Thoracic aorta (tissue), 2 donors: ENCODE results near the gene EYA3. TPM values are rescaled to one million over a fixed set of nuclear protein-coding genes. Genes with fewer than 3 reads are reported as not detected.

Experiments
- ATAC-seq: fragments of 150-250 bp; one replicate; pipeline ENCODE4 v1.8.0; 2017; ENCODE audit warnings: low read depth; ENCODE audit not compliant: insufficient number of reproducible peaks, low FRiP score
- DNase-seq: peaks from one replicate; pipeline ENCODE4 v3.0.0-alpha.2; 2020; ENCODE audit warnings: low spot score
- H3K27ac ChIP-seq, 2 donors: fragments of 200-600 bp; sonication (generic); 1 replicate in 1 of 2; 2 replicates in 1 of 2; pipeline ENCODE4 v1.5.1; 2016; ENCODE audit warnings: mild to moderate bottlenecking in 2 of 2, moderate library complexity in 2 of 2
- H3K27me3 ChIP-seq: fragments of 200-600 bp; sonication (generic); replicated peaks from 2 replicates; pipeline ENCODE4 v1.6.0; 2016; ENCODE audit warnings: mild to moderate bottlenecking; ENCODE audit not compliant: insufficient read depth
- H3K36me3 ChIP-seq: fragments of 200-600 bp; sonication (generic); one replicate; pipeline ENCODE4 v1.5.1; 2016
- H3K4me1 ChIP-seq, 2 donors: fragments of 200-600 bp; sonication (generic); 1 replicate in 1 of 2; 2 replicates in 1 of 2; pipeline versions ENCODE4 v1.5.1 to v1.6.0; 2016; ENCODE audit warnings: low read depth in 2 of 2, mild to moderate bottlenecking in 1 of 2; ENCODE audit not compliant: control insufficient read depth in 1 of 2
- H3K4me3 ChIP-seq: fragments of 200-600 bp; sonication (generic); 2 replicates; pipeline ENCODE4 v1.5.1; 2016; ENCODE audit warnings: mild to moderate bottlenecking
- H3K9me3 ChIP-seq: fragments of 200-600 bp; sonication (generic); 2 replicates; pipeline ENCODE4 v1.5.1; 2016
- total RNA-seq, 2 donors: library from RNA; depleted of rRNA; stranded (reverse); fragments of >200 nt; gene quantifications; one replicate each; pipeline versions ENCODE4 v1.1.0 to v1.2.3, GENCODE V29; 2016
- TF ChIP-seq, protein P1 (sequence below): fragments of 200-600 bp; sonication (generic); IDR thresholded peaks from one replicate; pipeline ENCODE4 v1.5.1; 2019; ENCODE audit warnings: antibody characterized with exemption

EYA3 gene
- total RNA-seq, 2 donors from 2014 or later: 11.0 to 18.7 TPM

DNA sequence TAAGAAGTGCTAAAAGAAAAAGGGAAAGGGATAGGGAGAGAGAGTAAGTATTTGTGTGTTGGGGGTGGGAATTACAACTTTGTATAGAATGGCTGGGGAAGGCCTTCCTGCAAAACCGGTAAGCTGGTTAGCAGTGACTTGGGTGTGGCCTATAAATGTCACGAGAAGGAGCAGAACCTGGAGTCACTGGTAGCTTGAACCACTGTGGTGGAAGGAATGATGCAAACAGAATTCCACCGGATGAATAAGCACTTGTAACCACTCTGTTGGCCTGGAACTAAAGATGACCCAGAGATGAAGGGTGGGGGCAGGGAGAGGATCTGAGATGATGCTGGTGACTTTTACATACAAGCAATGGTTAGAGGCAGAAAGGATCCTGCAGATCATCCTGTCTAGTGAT, 119.7 kb downstream of the EYA3 start:
- peaks cover 0 to 12% of the 10 kb centered on the region in 2 donors for H3K4me1 ChIP-seq
- ATAC-seq (no peak), DNase-seq (no peak)
- no peaks in the 10 kb centered on the region for H3K9me3 ChIP-seq
- H3K36me3 ChIP-seq: peaks cover 24% of the 10 kb centered on the region
- TF ChIP-seq, protein P1, sequence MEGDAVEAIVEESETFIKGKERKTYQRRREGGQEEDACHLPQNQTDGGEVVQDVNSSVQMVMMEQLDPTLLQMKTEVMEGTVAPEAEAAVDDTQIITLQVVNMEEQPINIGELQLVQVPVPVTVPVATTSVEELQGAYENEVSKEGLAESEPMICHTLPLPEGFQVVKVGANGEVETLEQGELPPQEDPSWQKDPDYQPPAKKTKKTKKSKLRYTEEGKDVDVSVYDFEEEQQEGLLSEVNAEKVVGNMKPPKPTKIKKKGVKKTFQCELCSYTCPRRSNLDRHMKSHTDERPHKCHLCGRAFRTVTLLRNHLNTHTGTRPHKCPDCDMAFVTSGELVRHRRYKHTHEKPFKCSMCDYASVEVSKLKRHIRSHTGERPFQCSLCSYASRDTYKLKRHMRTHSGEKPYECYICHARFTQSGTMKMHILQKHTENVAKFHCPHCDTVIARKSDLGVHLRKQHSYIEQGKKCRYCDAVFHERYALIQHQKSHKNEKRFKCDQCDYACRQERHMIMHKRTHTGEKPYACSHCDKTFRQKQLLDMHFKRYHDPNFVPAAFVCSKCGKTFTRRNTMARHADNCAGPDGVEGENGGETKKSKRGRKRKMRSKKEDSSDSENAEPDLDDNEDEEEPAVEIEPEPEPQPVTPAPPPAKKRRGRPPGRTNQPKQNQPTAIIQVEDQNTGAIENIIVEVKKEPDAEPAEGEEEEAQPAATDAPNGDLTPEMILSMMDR: no peak
- H3K4me3 ChIP-seq: no peak overlapping the region
- no peaks in the 10 kb centered on the region for H3K27me3 ChIP-seq
- H3K27ac ChIP-seq: no peak overlapping the region

DNA sequence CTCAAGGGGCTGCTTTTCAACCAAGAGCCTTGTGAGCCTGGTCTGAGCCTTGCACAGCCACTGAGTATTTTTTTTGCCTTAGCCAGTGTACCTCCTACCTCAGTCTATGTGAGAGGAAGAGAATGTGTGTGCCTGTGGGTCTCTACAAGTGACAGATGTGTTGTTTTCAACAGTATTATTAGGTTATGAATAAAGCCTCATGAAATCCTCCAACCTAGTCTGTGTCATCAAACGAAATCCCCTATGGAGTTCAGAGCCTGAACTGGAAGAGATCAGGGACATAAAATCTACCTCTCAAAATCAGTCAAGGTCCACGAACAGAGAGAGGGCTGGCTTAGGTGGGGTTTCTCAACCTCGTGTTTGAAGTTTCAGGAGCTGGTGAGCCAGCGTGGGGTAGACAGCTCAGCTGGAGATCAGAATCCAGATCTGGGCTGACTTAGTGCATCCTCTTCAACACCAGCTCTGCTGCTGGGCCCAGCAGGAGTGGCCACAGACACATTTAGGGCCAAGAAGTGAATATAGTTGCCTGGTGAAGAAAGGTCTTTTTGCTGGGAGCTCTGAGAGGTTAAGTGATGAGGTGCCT, 120.4 kb downstream of the EYA3 start:
- H3K27ac ChIP-seq: no peak overlapping the region
- DNase-seq: no peak
- peaks cover 0 to 12% of the 10 kb centered on the region in 2 donors for H3K4me1 ChIP-seq
- H3K4me3 ChIP-seq: no peak overlapping the region
- no peaks in the 10 kb centered on the region for H3K9me3 ChIP-seq
- ATAC-seq: no peak
- H3K36me3 ChIP-seq: peaks cover 24% of the 10 kb centered on the region
- TF ChIP-seq, protein P1: no peak
- no peaks in the 10 kb centered on the region for H3K27me3 ChIP-seq

DNA sequence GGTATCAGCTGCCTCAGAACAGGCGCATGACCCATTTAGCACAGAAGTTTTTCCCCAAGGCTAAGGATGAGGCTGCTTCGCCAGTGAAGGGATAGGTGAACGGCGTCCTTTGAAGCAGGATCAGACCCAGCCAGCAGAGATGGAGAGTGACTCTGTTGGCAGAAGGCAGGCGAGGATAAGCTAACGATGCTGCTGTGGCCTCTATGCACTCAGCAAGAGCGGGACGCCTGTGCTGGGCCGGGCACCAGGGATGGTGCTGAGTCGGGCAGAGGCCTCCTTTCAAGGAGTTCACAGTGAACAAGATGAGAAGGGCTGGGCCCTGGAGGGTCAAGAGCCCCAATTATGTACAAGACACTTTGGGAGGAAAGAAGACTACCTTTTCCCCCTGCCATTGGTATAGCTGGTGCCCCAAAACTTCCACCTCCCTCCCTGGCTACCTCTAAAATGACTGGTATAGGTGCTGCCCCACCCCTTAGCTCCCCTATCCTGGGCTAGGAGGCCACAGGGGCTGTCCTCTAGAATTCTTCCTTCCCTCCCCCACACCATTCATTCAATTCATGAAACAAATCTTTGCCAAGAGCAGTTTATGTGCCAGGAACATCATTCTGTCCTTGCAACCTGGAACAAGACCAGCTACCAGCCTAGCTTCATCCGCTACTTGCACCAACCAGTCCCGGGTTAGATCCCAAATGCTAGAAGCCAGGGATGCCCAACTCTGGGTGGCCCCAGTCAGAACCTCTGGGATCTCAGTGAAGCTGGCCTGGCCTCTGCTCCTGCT, 121.1 kb downstream of the EYA3 start:
- TF ChIP-seq, protein P1: no peak
- Histone ChIP-seq H3K9me3 (no peaks in the 10 kb centered on the region), H3K4me1 (peaks cover 0 to 12% of the 10 kb centered on the region in 2 donors), H3K36me3 (peaks cover 24% of the 10 kb centered on the region), H3K4me3 (no peak overlapping the region), H3K27me3 (no peaks in the 10 kb centered on the region), H3K27ac (no peak overlapping the region)
- no peak for ATAC-seq
- DNase-seq: no peak

DNA sequence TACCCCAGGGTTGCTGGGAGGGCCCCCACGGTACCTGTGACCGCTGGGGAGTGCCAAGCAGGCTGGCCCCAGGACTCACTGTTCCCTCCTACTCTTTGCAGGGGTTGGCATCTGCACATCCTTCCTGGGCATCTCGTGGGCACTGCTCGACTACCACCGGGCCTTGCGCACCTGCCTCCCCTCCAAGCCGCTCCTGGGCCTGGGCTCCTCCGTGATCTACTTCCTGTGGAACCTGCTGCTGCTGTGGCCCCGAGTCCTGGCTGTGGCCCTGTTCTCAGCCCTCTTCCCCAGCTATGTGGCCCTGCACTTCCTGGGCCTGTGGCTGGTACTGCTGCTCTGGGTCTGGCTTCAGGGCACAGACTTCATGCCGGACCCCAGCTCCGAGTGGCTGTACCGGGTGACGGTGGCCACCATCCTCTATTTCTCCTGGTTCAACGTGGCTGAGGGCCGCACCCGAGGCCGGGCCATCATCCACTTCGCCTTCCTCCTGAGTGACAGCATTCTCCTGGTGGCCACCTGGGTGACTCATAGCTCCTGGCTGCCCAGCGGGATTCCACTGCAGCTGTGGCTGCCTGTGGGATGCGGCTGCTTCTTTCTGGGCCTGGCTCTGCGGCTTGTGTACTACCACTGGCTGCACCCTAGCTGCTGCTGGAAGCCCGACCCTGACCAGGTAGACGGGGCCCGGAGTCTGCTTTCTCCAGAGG, 121.9 kb downstream of the EYA3 start:
- ATAC-seq (no peak), DNase-seq (no peak)
- TF ChIP-seq, protein P1: no peak
- no peaks in the 10 kb centered on the region for H3K27me3 ChIP-seq
- no peaks in the 10 kb centered on the region for H3K9me3 ChIP-seq
- peaks cover 24% of the 10 kb centered on the region for H3K36me3 ChIP-seq
- H3K4me1 ChIP-seq: peaks cover 0 to 14% of the 10 kb centered on the region in 2 donors
- no peak overlapping the region for H3K4me3 ChIP-seq
- H3K27ac ChIP-seq: no peak overlapping the region

DNA sequence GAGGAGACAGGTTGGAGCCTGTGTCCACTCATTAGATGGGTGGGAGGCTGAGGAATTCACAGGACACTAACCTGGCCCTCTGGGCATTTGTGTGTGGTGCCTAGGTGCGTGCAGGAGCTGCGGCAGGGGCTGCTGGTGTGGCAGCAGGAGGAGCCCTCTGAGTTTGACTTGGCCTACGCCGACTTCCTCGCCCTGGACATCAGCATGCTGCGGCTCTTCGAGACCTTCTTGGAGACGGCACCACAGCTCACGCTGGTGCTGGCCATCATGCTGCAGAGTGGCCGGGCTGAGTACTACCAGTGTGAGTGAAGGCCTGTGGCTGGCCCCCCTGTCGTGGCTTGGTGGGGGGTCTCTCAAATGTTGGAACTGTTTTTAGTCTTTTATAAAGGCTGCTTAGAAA, 125.0 kb downstream of the EYA3 start:
- TF ChIP-seq, protein P1: no peak
- DNase-seq: no peak

More for the DNA sequence above, 125.0 kb downstream of the EYA3 start:
- Histone ChIP-seq H3K36me3 (peaks cover 24% of the 10 kb centered on the region), H3K27me3 (no peaks in the 10 kb centered on the region), H3K9me3 (no peaks in the 10 kb centered on the region), H3K4me1 (peaks cover 0 to 28% of the 10 kb centered on the region in 2 donors), H3K27ac (no peak overlapping the region), H3K4me3 (no peak overlapping the region)
- ATAC-seq: no peak
